Heart left ventricle (tissue), 16 donors: Measurements from ENCODE around the gene ARPC1A. TPM values are rescaled to one million over a fixed set of nuclear protein-coding genes. Genes with fewer than 3 reads are reported as not detected.

Source experiments
- ATAC-seq, 4 donors: fragments of 200-7000 bp; cut with Tn5 transposase; one replicate each; pipeline ENCODE4 v1.9.1; 2020 to 2022; ENCODE audit warnings: moderate library complexity in 4 of 4, mild to moderate bottlenecking in 3 of 4, moderate number of reproducible peaks in 1 of 4
- DNase-seq, 5 donors: peaks; one replicate each; pipeline ENCODE4 v3.0.0-alpha.2; 2020
- H3K27ac ChIP-seq, 12 donors: fragments of 200-600 bp; sonication (generic) in 4 of 12; one replicate each; pipeline versions ENCODE4 v1.5.0 to v1.8.0; 2016 to 2022; ENCODE audit warnings: mild to moderate bottlenecking in 2 of 12
- H3K27me3 ChIP-seq, 9 donors: fragments of 200-600 bp; sonication (generic) in 2 of 9; one replicate each; pipeline versions ENCODE4 v1.5.1 to v1.8.0; 2016 to 2022; ENCODE audit warnings: mild to moderate bottlenecking in 3 of 9
- H3K36me3 ChIP-seq, 9 donors: fragments of 200-600 bp; sonication (generic) in 2 of 9; one replicate each; pipeline versions ENCODE4 v1.5.0 to v1.8.0; 2018 to 2022; ENCODE audit warnings: mild to moderate bottlenecking in 2 of 9
- H3K4me1 ChIP-seq, 12 donors: fragments of 200-600 bp; sonication (generic) in 4 of 12; one replicate each; pipeline versions ENCODE4 v1.5.0 to v1.8.0; 2016 to 2022; ENCODE audit warnings: mild to moderate bottlenecking in 3 of 12
- H3K4me3 ChIP-seq, 12 donors: fragments of 200-600 bp; sonication (generic) in 4 of 12; one replicate each; pipeline versions ENCODE4 v1.5.0 to v1.8.0; 2017 to 2022; ENCODE audit warnings: mild to moderate bottlenecking in 9 of 12, moderate library complexity in 4 of 12
- H3K9me3 ChIP-seq, 12 donors: fragments of 200-600 bp; sonication (generic) in 4 of 12; one replicate each; pipeline versions ENCODE4 v1.5.0 to v1.8.0; 2016 to 2022; ENCODE audit warnings: mild to moderate bottlenecking in 1 of 12
- CTCF ChIP-seq, 12 donors: fragments of 200-600 bp; sonication (generic) in 4 of 12; IDR thresholded peaks; one replicate each; pipeline versions ENCODE4 v1.5.0 to v1.8.0; 2018 to 2022; ENCODE audit warnings: antibody characterized with exemption in 12 of 12, mild to moderate bottlenecking in 5 of 12
- POLR2A ChIP-seq, 2 donors: fragments of 450-650 bp; IDR thresholded peaks; one replicate each; pipeline ENCODE4 v1.6.1; 2017; ENCODE audit warnings: antibody characterized with exemption in 2 of 2, mild to moderate bottlenecking in 2 of 2, moderate library complexity in 2 of 2
- WGBS, 4 donors: extraction: QIAGEN DNeasy Blood & Tissue Kit in 2 of 4; methylation state at CpG; one replicate each; pipeline versions ENCODE4 v1.1.5 to v1.1.7; 2013 to 2018; 5-methylcytosine and 5-hydroxymethylcytosine counted together
- intact Hi-C, 10 donors: fragments of 100-400 bp; cut with DNase I; formaldehyde crosslinking; loops; one replicate each; pipeline versions ENCODE4 v1.11.1 to v1.14.2; 2022
- polyA plus RNA-seq, 2 donors: library from polyadenylated mRNA; stranded (reverse); fragments of 200-250 nt; gene quantifications; one replicate each; pipeline ENCODE4 v1.2.3, GENCODE V29; 2013
- total RNA-seq, 9 donors: library from RNA; depleted of rRNA in 2 of 9; stranded (reverse); fragments of >200 nt in 2 of 9; fragmentation: NEBNext Ultra II Directional in 3 of 9; extraction: Animal tissue kit (Norgen Biotek cat#: 25700) in 3 of 9; gene quantifications; one replicate each; pipeline versions ENCODE4 v1.1.0 to v1.2.4, GENCODE V29; 2016 to 2023
- donor health status: ischemic (EF 13 %, LVEDD 7.1; RV severe dilation, severe dysfunction).
- donor health status: healthy with polysubstance abuse.
- donor health status: DM: no; HTN: yes; CAD: no.
- donor health status: DM: no; HTN: no; CAD: no.
- donor health status: ischemic (EF 25% LVEDD 6.9; RV normal size, moderate dysfunction).
- donor health status: ischemic (EF 25% LVEDD 5.7; RV mildly dilated, moderate dysfunction).
- donor health status: healthy.
- donor health status: DM: yes; HTN: yes; CAD: no.
- donor health status: ischemic (EF 35%, LVEDD 5.7; RV mildly dilated, moderate dysfunction).
- donor health status: nonischemic (EF 11% LVEDD 7.7; RV severe dilation, severe dysfunction).
- donor health status: DM: yes; HTN: yes; CAD: no.
- donor health status: PGD.
- donor health status: ischemic (EF 29% LVEDD 5.4; RV normal size, mild dysfunction).
- donor health status: nonischemic (EF 23%, LVEDD 6.1; RV moderate dilation, normal function).

The ARPC1A gene
- total and polyA plus RNA-seq, 11 donors: 97.1 to 208 (median 146) TPM

- peak overlapping the region; percentile 71 to 96 (median 90) for H3K4me3 ChIP-seq
- peaks cover 0 to 48% (median 14%) of the 10 kb centered on the region in 12 donors for H3K4me1 ChIP-seq
- H3K9me3 ChIP-seq: no peaks in the 10 kb centered on the region
- peak overlapping the region in 11 of 12 donors; percentile 87 to 97 (median 94) for H3K27ac ChIP-seq
- peaks cover 0 to 31% (median 15%) of the 10 kb centered on the region in 9 donors for H3K36me3 ChIP-seq
- TF ChIP-seq POLR2A (IDR thresholded peaks at IDR 0.05) (no peak), CTCF (IDR thresholded peaks at IDR 0.05) (no peak)
- DNase-seq: no peak
- ATAC-seq: no peak
- WGBS, 4 donors: 90 to 92% (median 90%) methylated on average over 41 of the region's 41 CpGs
- intact Hi-C loops: loop anchor here in 4 of 10 donors (2.0 to 5.0 kb wide), 3 partner anchors 19 to 35 kb away; partner anchors contain the start of genes BUD31 (in 4 of the 4) and PDAP1 (in 4 of the 4)
- H3K27me3 ChIP-seq: no peaks in the 10 kb centered on the region
Measured at GRCh38 chr7:99373091-99374066, 47.7 kb downstream of the ARPC1A start.

- DNase-seq: peak; percentile 87 to 93 (median 90)
- Histone ChIP-seq H3K27ac (peak within 1 kb of the TSS; percentile 87 to 97 (median 94)), H3K27me3 (no peaks in the 10 kb centered on the region), H3K36me3 (peaks cover 0 to 24% (median 11%) of the 10 kb centered on the region in 9 donors), H3K4me3 (peak within 1 kb of the TSS; percentile 71 to 96 (median 90)), H3K9me3 (no peaks in the 10 kb centered on the region), H3K4me1 (peaks cover 0 to 58% (median 20%) of the 10 kb centered on the region in 12 donors)
- 4 to 19% (median 8%) methylated on average over 8 to 95 of the region's 95 CpGs for WGBS, 4 donors
- intact Hi-C loops: loop anchor here in 4 of 10 donors (2.0 to 5.0 kb wide), 3 partner anchors 18 to 34 kb away; partner anchors contain the start of genes BUD31 (in 4 of the 4) and PDAP1 (in 4 of the 4)
- peak; percentile 16 to 77 (median 69) for ATAC-seq
- peak in 1 of 2 donors; percentile 55 for TF ChIP-seq POLR2A (IDR thresholded peaks at IDR 0.05)
- no peak for TF ChIP-seq CTCF (IDR thresholded peaks at IDR 0.05)
Measured at GRCh38 chr7:99374111-99375064, 48.7 kb downstream of the ARPC1A start, which contains the start of gene ARPC1B. ARPC1B (plus strand) TSS chr7:99374730; CDS start chr7:99385715, 10,985 bp downstream.

GRCh38 chr7:99375070-99375807, 49.5 kb downstream of the ARPC1A start:
- 5 to 31% (median 9%) methylated on average over 8 to 58 of the region's 58 CpGs for WGBS, 4 donors
- Histone ChIP-seq H3K27me3 (no peaks in the 10 kb centered on the region), H3K9me3 (no peaks in the 10 kb centered on the region), H3K36me3 (peaks cover 0 to 24% (median 11%) of the 10 kb centered on the region in 9 donors), H3K4me3 (peak overlapping the region; percentile 71 to 96 (median 90)), H3K4me1 (peaks cover 0 to 66% (median 28%) of the 10 kb centered on the region in 12 donors), H3K27ac (peak overlapping the region; percentile 87 to 97 (median 94))
- ATAC-seq (peak; percentile 27 to 84 (median 76)), DNase-seq (peak; percentile 85 to 92 (median 86))
- intact Hi-C loops: loop anchor here in 3 of 10 donors (2.0 kb wide), 2 partner anchors 18 to 34 kb away; partner anchors contain the start of genes BUD31 (in 3 of the 3) and PDAP1 (in 3 of the 3)
- peak in 1 of 2 donors; percentile 48 for TF ChIP-seq POLR2A (IDR thresholded peaks at IDR 0.05)
- TF ChIP-seq CTCF (IDR thresholded peaks at IDR 0.05): no peak
